Activated naive CD4-positive, alpha-beta T cell treated with anti-CD3 and anti-CD28 coated beads, Interleukin-2, amount 10 ng/mL, durations not matched to agents 7 days and 5 days (primary cell): Measurements from ENCODE around the gene JPH4.

Source experiments
- CTCF ChIA-PET: fragments of 350-600 bp; sonication (Branson Sonifier 250); formaldehyde crosslinking; loops from one replicate; lab custom pipeline; 2021; ENCODE audit warnings: antibody characterized with exemption; lab: Charles Lee
- DNase-seq: peaks from one replicate; pipeline ENCODE4 v3.0.0-alpha.2; 2020
- H3K27ac Mint-ChIP-seq: one replicate; pipeline ENCODE4 v1.8.0; 2021; ENCODE audit warnings: mild to moderate bottlenecking, moderate library complexity, mixed read lengths
- H3K27me3 Mint-ChIP-seq: one replicate; pipeline ENCODE4 v1.8.0; 2021; ENCODE audit warnings: mild to moderate bottlenecking, mixed read lengths
- H3K36me3 Mint-ChIP-seq: one replicate; pipeline ENCODE4 v1.8.0; 2021; ENCODE audit warnings: mixed read lengths
- H3K4me1 Mint-ChIP-seq: one replicate; pipeline ENCODE4 v1.8.0; 2021; ENCODE audit warnings: mixed read lengths
- H3K4me3 Mint-ChIP-seq: one replicate; pipeline ENCODE4 v1.8.0; 2021; ENCODE audit warnings: mild to moderate bottlenecking, moderate library complexity, mixed read lengths
- H3K9me3 Mint-ChIP-seq: one replicate; pipeline ENCODE4 v1.8.0; 2021; ENCODE audit warnings: mixed read lengths

The JPH4 gene

DNA sequence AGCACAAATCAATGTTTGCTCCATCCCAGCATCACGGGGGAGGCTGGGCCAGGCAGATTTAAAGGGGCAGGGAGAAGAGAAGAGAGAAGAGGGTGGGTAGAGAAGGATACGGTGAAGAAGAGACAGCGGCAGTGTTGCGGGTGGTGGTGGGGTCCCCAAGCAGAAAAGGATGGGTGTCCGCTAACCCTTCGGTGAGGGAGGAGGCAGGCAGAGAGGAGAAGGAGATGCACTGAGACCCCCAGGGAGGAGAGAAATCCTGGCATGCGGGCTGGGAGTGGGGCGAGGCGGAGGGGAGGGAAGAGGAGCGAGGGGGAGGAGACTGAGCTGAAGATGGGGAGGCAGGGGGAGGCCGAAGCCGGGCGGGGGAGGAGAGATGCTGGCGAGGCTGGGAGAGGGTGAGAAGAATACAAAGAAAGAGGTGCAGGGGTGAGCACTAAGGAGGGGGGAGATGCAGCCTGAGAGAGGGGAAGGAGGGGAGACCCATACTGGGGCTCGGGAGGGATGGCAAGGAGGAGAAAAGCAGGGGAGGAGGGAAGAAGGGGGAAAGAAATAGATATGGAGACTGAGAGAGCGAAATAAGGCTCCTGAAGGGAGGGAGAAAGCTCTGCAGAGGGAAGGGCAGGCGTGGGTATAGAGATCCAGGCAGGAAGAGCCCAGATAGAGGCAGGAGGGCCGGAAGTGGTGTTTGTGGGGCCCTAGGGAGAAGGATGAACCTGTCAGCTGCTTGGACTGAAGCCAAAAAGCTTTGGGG lies at the start of gene JPH4:
TSS of gene JPH4 (minus strand) at position 231 of the 751 bp plus-strand sequence. CDS start 1,337 bp downstream, outside the sequence.
- Mint-ChIP-seq H3K36me3 (no peaks in the 10 kb centered on the region), H3K9me3 (no peaks in the 10 kb centered on the region), H3K27me3 (peaks cover 83% of the 10 kb centered on the region), H3K4me3 (no peak within 1 kb of the TSS), H3K4me1 (peaks cover 9% of the 10 kb centered on the region), H3K27ac (no peak within 1 kb of the TSS)
- no peak for DNase-seq
- CTCF ChIA-PET, result no interaction called here

DNA sequence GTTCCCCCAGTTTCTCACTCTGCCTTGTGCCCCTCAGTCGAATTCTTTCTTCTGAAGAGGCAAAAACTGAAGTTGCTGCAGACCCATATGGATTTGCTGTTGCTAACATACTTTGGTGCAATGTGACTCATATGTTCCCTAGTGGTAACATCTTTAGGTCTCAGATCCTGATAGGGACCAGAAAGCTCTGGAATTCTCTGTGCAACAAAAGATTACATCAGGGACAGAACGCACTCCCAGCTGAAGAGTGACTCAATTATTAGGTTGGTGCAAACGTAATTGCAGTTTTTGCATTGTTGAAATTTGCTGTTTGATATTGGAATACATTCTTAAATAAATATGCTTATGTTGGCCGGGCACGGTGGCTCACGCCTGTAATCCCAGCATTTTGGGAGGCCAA lies 49.4 kb upstream of the JPH4 start:
- Mint-ChIP-seq H3K4me3 (no peak overlapping the region), H3K4me1 (peaks cover 5% of the 10 kb centered on the region), H3K36me3 (no peaks in the 10 kb centered on the region), H3K9me3 (peaks cover 16% of the 10 kb centered on the region), H3K27ac (no peak overlapping the region), H3K27me3 (peaks cover 20% of the 10 kb centered on the region)
- DNase-seq, result no peak
- CTCF ChIA-PET, result no interaction called here

DNA sequence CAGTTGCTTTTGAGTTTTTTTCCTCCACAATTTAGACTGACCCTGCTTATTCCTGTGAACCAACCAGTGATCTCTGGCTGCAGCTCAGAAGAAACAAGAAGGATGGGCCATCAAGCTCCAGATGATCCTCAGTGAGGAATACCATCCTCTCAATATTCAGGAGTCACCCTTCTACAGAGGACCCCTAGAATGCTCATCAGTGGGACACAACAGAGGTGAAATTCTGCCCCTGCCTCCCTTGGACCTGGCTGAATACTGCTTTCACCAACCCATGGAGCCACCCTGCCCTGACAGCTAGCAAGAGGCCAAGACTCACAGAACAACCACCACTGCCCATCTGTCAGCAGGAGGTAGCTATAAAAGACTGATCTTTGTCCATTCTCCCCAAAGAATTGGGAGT lies 48.4 kb upstream of the JPH4 start:
- CTCF ChIA-PET, result no interaction called here

DNA sequence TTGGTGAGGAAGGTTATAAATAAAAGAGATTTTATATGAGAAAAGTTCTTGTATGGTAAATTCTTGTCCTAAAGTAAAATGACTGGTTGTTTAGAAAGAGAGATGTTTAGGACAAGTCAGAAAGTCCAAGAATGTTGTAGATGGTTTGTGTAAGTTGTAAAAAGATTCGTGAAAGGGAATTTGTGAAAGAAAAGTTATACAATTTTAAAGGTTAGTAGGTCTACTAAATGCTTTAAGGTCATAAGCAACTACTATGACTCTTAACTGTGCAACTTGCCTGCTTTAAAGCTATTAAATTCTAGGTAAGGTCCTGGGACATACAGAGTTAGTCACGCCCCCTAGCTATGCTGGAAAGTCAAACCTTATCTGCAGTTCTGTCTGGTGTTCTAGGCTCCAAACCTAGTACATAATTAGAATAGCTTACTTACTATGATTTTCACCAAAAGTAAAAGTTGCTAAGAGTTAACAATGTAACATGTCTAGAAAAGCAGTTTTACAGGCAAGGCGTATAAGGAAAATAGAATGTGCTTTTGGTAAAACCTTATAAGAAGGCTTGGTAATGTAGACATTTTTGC lies 46.3 kb upstream of the JPH4 start:
- CTCF ChIA-PET, result no interaction called here
- H3K27me3 Mint-ChIP-seq, result peaks cover 10% of the 10 kb centered on the region
- H3K4me3 Mint-ChIP-seq, result no peak overlapping the region

More for the DNA sequence above, 48.4 kb upstream of the JPH4 start:
- no peak for DNase-seq
- H3K36me3 Mint-ChIP-seq, result no peaks in the 10 kb centered on the region
- peaks cover under 1% of the 10 kb centered on the region for H3K4me1 Mint-ChIP-seq
- no peak overlapping the region for H3K4me3 Mint-ChIP-seq
- H3K27ac Mint-ChIP-seq, result no peak overlapping the region
- H3K27me3 Mint-ChIP-seq, result peaks cover 13% of the 10 kb centered on the region
- peaks cover 16% of the 10 kb centered on the region for H3K9me3 Mint-ChIP-seq

DNA sequence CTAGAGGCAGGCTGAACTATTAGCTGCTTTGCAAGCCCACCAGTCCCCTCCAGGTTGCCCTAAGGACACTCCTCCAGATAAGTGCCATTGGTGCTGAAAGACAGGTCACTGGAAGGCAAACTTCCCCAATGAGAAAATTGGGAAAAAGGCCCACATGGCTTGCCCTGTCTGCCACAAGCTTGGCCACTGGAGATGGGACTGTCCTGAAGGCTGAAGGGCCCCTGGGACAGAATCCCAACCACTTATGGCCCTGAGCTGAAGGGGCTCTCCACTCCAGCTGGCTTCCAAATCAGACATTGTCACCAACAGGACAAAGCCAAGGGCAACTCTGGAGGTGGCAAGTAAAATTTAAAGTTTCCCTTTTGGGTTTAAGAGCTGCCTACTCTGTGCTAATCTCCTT lies 45.4 kb upstream of the JPH4 start:
- Mint-ChIP-seq H3K27ac (no peak overlapping the region), H3K27me3 (peaks cover 15% of the 10 kb centered on the region), H3K9me3 (peaks cover 16% of the 10 kb centered on the region), H3K4me1 (no peaks in the 10 kb centered on the region), H3K4me3 (no peak overlapping the region), H3K36me3 (no peaks in the 10 kb centered on the region)
- no peak for DNase-seq
- CTCF ChIA-PET, result no interaction called here

More for the DNA sequence above, 46.3 kb upstream of the JPH4 start:
- Mint-ChIP-seq H3K36me3 (no peaks in the 10 kb centered on the region), H3K9me3 (peaks cover 16% of the 10 kb centered on the region), H3K4me1 (no peaks in the 10 kb centered on the region), H3K27ac (no peak overlapping the region)
- no peak for DNase-seq

DNA sequence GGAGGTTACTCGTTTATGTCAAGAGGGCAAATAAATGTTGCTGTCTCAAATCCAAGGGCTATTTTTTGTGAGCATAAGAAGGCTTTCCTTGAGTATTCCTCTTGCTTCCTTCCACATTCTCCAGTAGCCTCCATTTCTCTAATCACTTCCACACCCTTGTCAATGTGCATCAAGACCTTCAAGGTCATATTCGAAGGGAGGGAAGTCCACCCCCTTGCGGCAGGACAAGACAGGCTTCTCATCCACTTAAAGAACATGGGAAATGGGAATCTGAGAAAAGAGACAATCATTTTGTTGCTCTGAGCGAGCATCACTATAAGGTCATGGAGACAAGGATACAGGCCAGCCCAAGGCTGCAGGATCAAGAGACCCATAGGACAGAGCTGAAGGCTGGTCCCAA lies 44.4 kb upstream of the JPH4 start:
- CTCF ChIA-PET, result interaction anchor here (1.3 to 3.8 kb wide), 2 partner anchors 10 to 12 kb away, joined by 3 to 25 read pairs; no protein-coding TSS in a partner anchor
- Mint-ChIP-seq H3K27me3 (peaks cover 17% of the 10 kb centered on the region), H3K4me3 (no peak overlapping the region), H3K4me1 (no peaks in the 10 kb centered on the region), H3K36me3 (no peaks in the 10 kb centered on the region), H3K27ac (no peak overlapping the region), H3K9me3 (peaks cover 16% of the 10 kb centered on the region)
- no peak for DNase-seq

DNA sequence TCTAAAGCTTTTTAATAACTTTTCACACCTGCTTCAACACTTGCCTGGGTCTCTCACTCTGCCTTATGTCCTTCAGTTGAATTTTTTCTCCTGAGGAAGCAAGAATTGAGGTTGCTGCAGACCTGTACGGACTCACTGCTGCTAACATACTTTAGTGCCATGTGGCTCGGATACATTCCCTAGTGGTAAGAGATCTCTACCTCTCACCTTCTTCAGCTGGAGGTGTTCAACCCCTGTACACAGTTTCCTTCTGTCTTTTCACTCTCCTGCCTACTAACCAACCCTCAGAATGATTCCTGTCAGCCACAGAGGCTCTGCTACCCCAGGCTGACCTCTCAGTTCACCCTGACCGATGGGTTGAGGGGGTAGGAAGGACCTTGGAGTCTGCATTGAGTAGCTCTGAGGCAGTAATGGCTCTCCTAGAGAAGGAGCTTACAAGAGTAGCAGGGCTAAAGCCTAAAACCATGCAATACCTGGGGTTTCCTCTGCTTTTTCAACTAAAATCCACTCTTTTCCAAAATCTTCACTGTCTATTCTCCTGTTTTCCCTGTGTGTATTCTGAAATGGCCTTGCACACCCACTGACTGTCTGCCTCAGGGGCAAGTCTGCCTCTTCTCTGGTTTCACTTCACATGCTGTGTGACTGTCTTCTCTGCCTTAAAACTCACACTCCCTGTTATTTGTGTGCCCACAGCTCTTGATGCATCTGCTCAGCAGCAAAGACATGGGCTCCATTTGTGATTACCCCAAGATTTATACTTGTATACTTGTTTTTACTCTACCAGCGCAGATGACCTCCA lies 43.5 kb upstream of the JPH4 start:
- Mint-ChIP-seq H3K4me1 (no peaks in the 10 kb centered on the region), H3K9me3 (peaks cover 16% of the 10 kb centered on the region), H3K27me3 (peaks cover 16% of the 10 kb centered on the region), H3K36me3 (no peaks in the 10 kb centered on the region), H3K4me3 (no peak overlapping the region), H3K27ac (no peak overlapping the region)
- CTCF ChIA-PET, result interaction anchor here (0.6 to 3.8 kb wide), 4 partner anchors 11 to 330 kb away, joined by 3 to 25 read pairs (median 3); no protein-coding TSS in a partner anchor
- no peak for DNase-seq

DNA sequence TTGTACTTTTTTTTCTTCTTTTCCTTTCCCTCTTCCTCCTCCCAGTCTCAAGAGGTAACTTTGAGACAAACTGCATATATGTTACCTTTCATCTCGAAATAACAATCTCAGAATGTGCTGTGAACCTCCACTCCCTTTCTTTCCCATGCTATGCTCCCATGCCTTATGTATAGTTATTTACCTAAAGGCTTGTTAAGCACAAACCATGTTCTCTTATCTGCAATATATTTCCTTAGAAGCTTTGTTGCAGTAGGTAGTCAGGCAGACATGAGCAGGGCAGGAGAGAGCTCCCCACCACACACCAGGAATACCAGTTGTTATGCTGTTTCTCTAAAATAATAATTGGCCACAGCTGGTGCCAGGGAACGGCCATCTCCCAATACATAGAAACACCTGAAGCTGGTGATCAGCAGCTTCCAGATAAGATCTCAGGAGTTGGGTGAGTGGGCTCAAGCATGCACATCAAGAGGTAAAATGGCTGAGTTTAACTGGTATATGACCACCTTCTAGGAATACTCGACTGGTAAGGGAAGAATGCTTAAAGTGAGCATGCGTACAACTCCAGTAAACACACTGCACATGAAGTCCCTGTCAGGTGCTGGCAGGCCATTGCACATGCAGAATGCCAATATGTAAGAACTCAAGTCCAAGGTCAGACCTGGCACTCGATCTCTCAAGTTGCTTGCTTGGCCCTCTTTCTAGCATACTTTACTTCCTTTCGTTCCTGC lies 42.8 kb upstream of the JPH4 start:
- peaks cover 16% of the 10 kb centered on the region for H3K9me3 Mint-ChIP-seq
- H3K36me3 Mint-ChIP-seq, result no peaks in the 10 kb centered on the region
- DNase-seq, result no peak
- H3K4me1 Mint-ChIP-seq, result no peaks in the 10 kb centered on the region
- H3K4me3 Mint-ChIP-seq, result no peak overlapping the region
- H3K27me3 Mint-ChIP-seq, result peaks cover 12% of the 10 kb centered on the region
- H3K27ac Mint-ChIP-seq, result no peak overlapping the region
- CTCF ChIA-PET, result interaction anchor here (0.6 to 3.8 kb wide), 4 partner anchors 10 to 331 kb away, joined by 3 to 25 read pairs (median 3); no protein-coding TSS in a partner anchor

DNA sequence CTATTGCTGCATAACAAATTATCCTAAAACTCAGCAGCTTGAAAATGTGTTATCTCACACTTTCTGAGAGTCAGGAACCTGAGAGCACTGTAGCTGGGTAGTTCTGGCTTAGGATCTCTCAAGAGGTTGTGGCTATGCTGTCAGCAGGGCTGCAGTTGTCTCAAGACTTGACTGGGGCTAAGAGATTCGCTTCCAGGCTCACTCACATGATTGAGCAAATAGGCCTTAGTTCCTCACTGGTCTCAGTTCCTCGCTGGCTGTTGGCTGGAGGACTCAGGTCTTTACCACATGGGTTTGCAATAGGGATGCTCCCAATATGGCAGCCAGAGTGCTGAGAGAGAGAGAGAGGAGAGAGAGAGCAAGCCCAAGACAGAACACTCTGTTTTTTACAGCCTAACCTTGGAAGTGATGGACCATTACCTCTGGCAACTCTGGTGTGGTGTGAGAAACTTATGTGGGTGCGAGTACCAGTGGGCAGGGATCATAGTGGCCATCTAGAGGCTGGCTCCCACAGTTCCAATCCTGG lies 41.6 kb upstream of the JPH4 start:
- Mint-ChIP-seq H3K4me1 (no peaks in the 10 kb centered on the region), H3K36me3 (no peaks in the 10 kb centered on the region), H3K4me3 (no peak overlapping the region), H3K27ac (no peak overlapping the region), H3K27me3 (peaks cover 16% of the 10 kb centered on the region), H3K9me3 (peaks cover 14% of the 10 kb centered on the region)
- DNase-seq, result no peak
- CTCF ChIA-PET, result interaction anchor here (3.8 kb wide), 1 partner anchor 12 kb away, joined by 25 read pairs; no protein-coding TSS in a partner anchor

DNA sequence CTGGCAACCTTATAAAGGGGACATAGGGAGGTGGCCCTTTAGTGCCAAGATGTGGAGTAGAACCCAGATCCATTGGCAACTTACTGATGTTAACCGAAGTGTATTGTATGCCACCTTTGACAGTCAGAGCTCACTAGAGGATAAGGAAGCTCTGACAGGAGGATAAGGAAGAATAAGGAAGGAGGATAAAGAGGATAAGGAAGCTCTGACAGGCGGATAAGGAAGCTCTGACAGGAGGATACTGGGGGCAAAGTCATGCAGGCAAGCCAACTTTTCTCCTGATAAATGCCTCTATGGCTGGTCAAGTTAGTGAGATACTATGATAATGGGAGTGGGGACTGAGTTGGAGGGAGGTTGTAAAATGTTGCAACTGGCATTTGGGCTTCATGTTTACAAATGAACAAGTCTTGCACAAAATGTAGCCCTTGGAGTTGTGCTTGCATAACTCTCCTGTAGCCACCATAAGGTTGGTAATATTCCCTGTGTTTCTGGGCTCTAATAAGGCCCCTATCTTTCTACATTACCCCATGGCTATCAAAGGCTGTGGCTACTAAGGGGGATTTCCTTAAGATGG lies 39.9 kb upstream of the JPH4 start:
- H3K4me1 Mint-ChIP-seq, result no peaks in the 10 kb centered on the region
- no peak for DNase-seq
- peaks cover 23% of the 10 kb centered on the region for H3K27me3 Mint-ChIP-seq
- H3K9me3 Mint-ChIP-seq, result no peaks in the 10 kb centered on the region
- CTCF ChIA-PET, result no interaction called here
- no peaks in the 10 kb centered on the region for H3K36me3 Mint-ChIP-seq
- no peak overlapping the region for H3K4me3 Mint-ChIP-seq
- H3K27ac Mint-ChIP-seq, result no peak overlapping the region

DNA sequence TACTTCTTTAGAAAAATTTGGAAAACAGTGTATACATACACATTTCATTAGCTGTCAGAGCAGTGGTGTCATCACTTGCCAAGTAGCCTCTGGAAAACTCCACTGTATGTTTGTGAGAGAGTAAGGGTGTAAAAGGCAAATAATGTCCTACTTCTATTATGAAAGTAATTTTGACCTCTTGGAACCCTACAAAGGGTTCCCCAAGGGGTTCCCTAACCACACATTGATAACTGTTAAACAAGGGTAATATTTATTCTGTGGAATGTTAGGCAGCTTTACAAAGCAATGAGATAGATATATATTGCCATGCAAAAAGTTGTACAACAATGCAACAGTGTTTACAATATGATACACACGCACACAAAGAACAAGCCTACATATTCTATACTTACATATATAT lies 38.9 kb upstream of the JPH4 start:
- peaks cover 26% of the 10 kb centered on the region for H3K27me3 Mint-ChIP-seq
- CTCF ChIA-PET, result no interaction called here
- H3K9me3 Mint-ChIP-seq, result no peaks in the 10 kb centered on the region
- H3K4me3 Mint-ChIP-seq, result no peak overlapping the region
- no peak for DNase-seq
- no peak overlapping the region for H3K27ac Mint-ChIP-seq
- no peaks in the 10 kb centered on the region for H3K4me1 Mint-ChIP-seq
- no peaks in the 10 kb centered on the region for H3K36me3 Mint-ChIP-seq

DNA sequence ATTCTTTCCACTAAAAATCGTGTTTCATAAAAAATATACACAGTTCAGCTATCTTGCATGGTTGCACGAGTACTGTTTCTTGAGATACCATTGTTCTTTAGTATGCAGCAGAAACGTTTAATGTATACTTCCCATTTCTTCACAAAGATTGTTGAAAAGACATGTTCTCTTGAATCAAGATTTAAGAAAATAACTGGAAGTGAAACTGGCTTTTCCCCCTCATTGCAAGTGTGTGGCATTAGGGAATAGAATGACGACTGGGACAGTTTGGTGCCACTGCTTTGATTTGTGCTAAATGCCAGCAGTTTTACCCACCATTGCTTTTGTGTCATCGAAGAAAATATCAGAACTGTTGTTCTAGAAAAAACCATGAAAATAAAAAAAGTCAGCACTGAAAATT lies 37.3 kb upstream of the JPH4 start:
- Mint-ChIP-seq H3K4me3 (no peak overlapping the region), H3K4me1 (peaks cover 5% of the 10 kb centered on the region), H3K36me3 (no peaks in the 10 kb centered on the region), H3K27ac (no peak overlapping the region), H3K9me3 (no peaks in the 10 kb centered on the region), H3K27me3 (peaks cover 24% of the 10 kb centered on the region)
- CTCF ChIA-PET, result no interaction called here
- no peak for DNase-seq

DNA sequence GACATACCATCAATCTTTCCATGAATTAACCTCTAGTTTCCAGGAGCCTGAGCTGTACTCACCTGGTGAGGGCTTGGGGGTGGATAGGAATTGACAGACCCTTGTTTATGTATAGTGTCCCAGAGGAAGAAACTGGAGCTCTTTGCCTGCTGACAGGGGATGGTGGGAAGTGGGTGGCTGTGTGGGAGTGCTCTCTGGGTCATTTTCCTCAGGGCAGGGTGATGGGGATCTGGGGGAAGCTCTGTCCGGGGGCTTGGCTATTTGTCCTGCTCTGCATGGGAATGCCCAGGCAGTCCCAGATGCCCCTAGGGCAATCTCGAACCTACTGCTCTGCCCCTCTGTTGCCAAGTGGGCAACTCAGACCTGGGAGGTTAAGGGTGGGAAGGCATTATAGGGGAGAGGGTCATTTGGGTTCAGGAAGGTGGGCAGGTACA lies 35.8 kb upstream of the JPH4 start:
- Mint-ChIP-seq H3K27ac (no peak overlapping the region), H3K4me1 (peaks cover 20% of the 10 kb centered on the region), H3K4me3 (no peak overlapping the region), H3K9me3 (peaks cover 1% of the 10 kb centered on the region), H3K27me3 (peaks cover 23% of the 10 kb centered on the region), H3K36me3 (peaks cover 5% of the 10 kb centered on the region)
- CTCF ChIA-PET, result interaction anchor here (0.6 to 1.5 kb wide), 2 partner anchors 9 to 18 kb away, joined by 3 to 7 read pairs; no protein-coding TSS in a partner anchor
- DNase-seq, result no peak
